Spleen (tissue), 11 donors: Measurements from ENCODE around the gene H2AZ2. TPM values are rescaled to one million over a fixed set of nuclear protein-coding genes. Genes with fewer than 3 reads are reported as not detected.
A peak's percentile ranks its signal among the peaks of the same experiment; 100 is the strongest.
"Not testable (repeated sequence)": the region's sequence is repeated elsewhere in the genome, so short reads cannot be mapped to it uniquely, and the experiment has no call there.

Experiments used
- DNase-seq: peaks from one replicate; pipeline ENCODE4 v3.0.0-alpha.2; 2020
- H3K27ac ChIP-seq, 8 donors: fragments of 200-600 bp; sonication (generic) in 7 of 8; 1 replicate in 4 of 8; 2 replicates in 4 of 8; pipeline versions ENCODE4 v1.5.0 to v1.8.0; 2016 to 2021; ENCODE audit warnings: inconsistent platforms in 4 of 8, mild to moderate bottlenecking in 4 of 8, moderate library complexity in 1 of 8
- H3K27me3 ChIP-seq, 7 donors: fragments of 200-600 bp; sonication (generic) in 6 of 7; replicated peaks in 1 of 7; 1 replicate in 4 of 7; 2 replicates in 3 of 7; pipeline versions ENCODE4 v1.5.0 to v1.8.0; 2016 to 2021; ENCODE audit warnings: inconsistent platforms in 3 of 7, mild to moderate bottlenecking in 1 of 7
- H3K36me3 ChIP-seq, 6 donors: fragments of 200-600 bp; sonication (generic) in 5 of 6; 1 replicate in 4 of 6; 2 replicates in 2 of 6; pipeline versions ENCODE4 v1.5.0 to v1.8.0; 2016 to 2021; ENCODE audit warnings: inconsistent platforms in 2 of 6
- H3K4me1 ChIP-seq, 6 donors: fragments of 200-600 bp; sonication (generic) in 5 of 6; 1 replicate in 3 of 6; 2 replicates in 3 of 6; pipeline versions ENCODE4 v1.5.0 to v1.8.0; 2016 to 2021; ENCODE audit warnings: inconsistent platforms in 3 of 6
- H3K4me3 ChIP-seq, 8 donors: fragments of 200-600 bp; sonication (generic) in 7 of 8; 1 replicate in 4 of 8; 2 replicates in 4 of 8; pipeline versions ENCODE4 v1.5.0 to v1.8.0; 2016 to 2021; ENCODE audit warnings: inconsistent platforms in 4 of 8, mild to moderate bottlenecking in 4 of 8, moderate library complexity in 2 of 8
- H3K9me3 ChIP-seq, 8 donors: fragments of 200-600 bp; sonication (generic) in 7 of 8; 1 replicate in 4 of 8; 2 replicates in 4 of 8; pipeline versions ENCODE4 v1.5.0 to v1.8.0; 2016 to 2021; ENCODE audit warnings: inconsistent platforms in 4 of 8
- POLR2A ChIP-seq, 3 donors: fragments of 450-650 bp; IDR thresholded peaks; one replicate each; pipeline ENCODE4 v1.5.1; 2017; ENCODE audit warnings: antibody characterized with exemption in 3 of 3, mild to moderate bottlenecking in 1 of 3
- POLR2AphosphoS5 ChIP-seq, 3 donors: sonication (generic); formaldehyde crosslinking; IDR thresholded peaks; one replicate each; pipeline ENCODE4 v1.5.1; 2017; ENCODE audit warnings: antibody characterized with exemption in 3 of 3
- WGBS, 5 donors: extraction: QIAGEN DNeasy Blood & Tissue Kit in 3 of 5; methylation state at CpG; one replicate each; pipeline versions ENCODE4 v1.1.5 to v1.1.7; 2013 to 2018; 5-methylcytosine and 5-hydroxymethylcytosine counted together
- intact Hi-C: fragments of 100-400 bp; cut with DNase I; formaldehyde crosslinking; loops from one replicate; pipeline ENCODE4 v1.15.0; 2023; ENCODE audit warnings: low total_unique reads
- polyA plus RNA-seq, 3 donors: library from polyadenylated mRNA; stranded (reverse); fragments of 200-250 nt; gene quantifications; one replicate each; pipeline ENCODE4 v1.2.1, GENCODE V29; 2013
- total RNA-seq, 7 donors: library from RNA; depleted of rRNA in 3 of 7; stranded (reverse); fragments of >200 nt in 3 of 7; fragmentation: NEBNext Ultra II Directional in 4 of 7; extraction: Animal tissue kit (Norgen Biotek cat#: 25700) in 4 of 7; gene quantifications; one replicate each; pipeline versions ENCODE4 v1.1.0 to v1.2.1, GENCODE V29; 2016 to 2021
- TF ChIP-seq, protein P1 (sequence below), 11 experiments: fragments of 200-600 bp in 7 of 11; fragments of 450-650 bp in 4 of 11; sonication (generic) in 4 of 11; IDR thresholded peaks in 8 of 11; conservative IDR thresholded peaks in 3 of 11; 1 replicate in 7 of 11; 2 replicates in 4 of 11; pipeline versions ENCODE4 v1.4.0 to v1.8.0; 2016 to 2021; ENCODE audit warnings: antibody characterized with exemption in 11 of 11, inconsistent platforms in 4 of 11, mild to moderate bottlenecking in 1 of 11
- donor health status: healthy with polysubstance abuse.
- donor health status: DM: no; HTN: no; CAD: no; lungs with moderate emphysema.
- donor health status: DM: no; HTN: no; CAD: no.
- donor health status: Bipolar disorder and iron deficiency.
- donor health status: healthy.
- donor health status: DM: no; HTN: no; CAD: no.
- donor health status: DM: yes; HTN: yes; CAD: no.

Gene H2AZ2
- total and polyA plus RNA-seq, 10 donors = 74.7 to 147 (median 113) TPM

DNA sequence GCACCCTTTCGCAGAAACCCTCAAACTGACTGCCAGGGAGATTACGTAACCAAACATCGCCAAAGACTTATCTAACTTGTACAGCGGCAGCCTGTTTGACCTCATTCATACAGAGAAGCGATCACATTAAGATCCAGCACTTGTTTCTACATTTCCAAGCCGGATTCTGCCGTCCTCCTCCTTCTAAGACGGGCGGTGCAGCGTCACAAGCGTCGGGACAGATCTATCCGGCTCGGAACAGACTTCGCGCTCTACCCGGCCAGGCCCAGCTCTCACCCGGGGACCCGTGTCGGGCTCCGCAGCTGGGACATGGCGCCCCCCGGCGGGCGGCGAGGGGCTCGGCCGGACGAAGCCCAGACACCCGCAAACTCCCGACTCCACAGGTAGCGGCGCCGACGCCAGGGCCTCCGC lies 373 bp downstream of the H2AZ2 start:
- intact Hi-C loops = loop anchor here (5.0 kb wide), 1 partner anchor 260 kb away; no protein-coding TSS in a partner anchor
- TF ChIP-seq POLR2AphosphoS5 (IDR thresholded peaks at IDR 0.05) (peak in 1 of 3 donors; percentile 43), POLR2A (IDR thresholded peaks at IDR 0.05) (no peak)
- TF ChIP-seq, protein P1, sequence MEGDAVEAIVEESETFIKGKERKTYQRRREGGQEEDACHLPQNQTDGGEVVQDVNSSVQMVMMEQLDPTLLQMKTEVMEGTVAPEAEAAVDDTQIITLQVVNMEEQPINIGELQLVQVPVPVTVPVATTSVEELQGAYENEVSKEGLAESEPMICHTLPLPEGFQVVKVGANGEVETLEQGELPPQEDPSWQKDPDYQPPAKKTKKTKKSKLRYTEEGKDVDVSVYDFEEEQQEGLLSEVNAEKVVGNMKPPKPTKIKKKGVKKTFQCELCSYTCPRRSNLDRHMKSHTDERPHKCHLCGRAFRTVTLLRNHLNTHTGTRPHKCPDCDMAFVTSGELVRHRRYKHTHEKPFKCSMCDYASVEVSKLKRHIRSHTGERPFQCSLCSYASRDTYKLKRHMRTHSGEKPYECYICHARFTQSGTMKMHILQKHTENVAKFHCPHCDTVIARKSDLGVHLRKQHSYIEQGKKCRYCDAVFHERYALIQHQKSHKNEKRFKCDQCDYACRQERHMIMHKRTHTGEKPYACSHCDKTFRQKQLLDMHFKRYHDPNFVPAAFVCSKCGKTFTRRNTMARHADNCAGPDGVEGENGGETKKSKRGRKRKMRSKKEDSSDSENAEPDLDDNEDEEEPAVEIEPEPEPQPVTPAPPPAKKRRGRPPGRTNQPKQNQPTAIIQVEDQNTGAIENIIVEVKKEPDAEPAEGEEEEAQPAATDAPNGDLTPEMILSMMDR (IDR thresholded peaks at IDR 0.05 in 8 of 11, conservative IDR thresholded peaks at IDR 0.05 in 3 of 11) = peak; percentile 65 to 98 (median 91)
- Histone ChIP-seq H3K4me1 (peaks cover 13 to 69% (median 50%) of the 10 kb centered on the region in 6 donors), H3K27me3 (no peaks in the 10 kb centered on the region), H3K4me3 (peak overlapping the region; percentile 43 to 83 (median 63)), H3K9me3 (no peaks in the 10 kb centered on the region), H3K27ac (peak overlapping the region; percentile 69 to 99 (median 98)), H3K36me3 (peaks cover 0 to 9% (median 0%) of the 10 kb centered on the region in 6 donors)
- peak; percentile 98 for DNase-seq
- 0% methylated on average over 15 to 36 of the region's 36 CpGs for WGBS, 5 donors

DNA sequence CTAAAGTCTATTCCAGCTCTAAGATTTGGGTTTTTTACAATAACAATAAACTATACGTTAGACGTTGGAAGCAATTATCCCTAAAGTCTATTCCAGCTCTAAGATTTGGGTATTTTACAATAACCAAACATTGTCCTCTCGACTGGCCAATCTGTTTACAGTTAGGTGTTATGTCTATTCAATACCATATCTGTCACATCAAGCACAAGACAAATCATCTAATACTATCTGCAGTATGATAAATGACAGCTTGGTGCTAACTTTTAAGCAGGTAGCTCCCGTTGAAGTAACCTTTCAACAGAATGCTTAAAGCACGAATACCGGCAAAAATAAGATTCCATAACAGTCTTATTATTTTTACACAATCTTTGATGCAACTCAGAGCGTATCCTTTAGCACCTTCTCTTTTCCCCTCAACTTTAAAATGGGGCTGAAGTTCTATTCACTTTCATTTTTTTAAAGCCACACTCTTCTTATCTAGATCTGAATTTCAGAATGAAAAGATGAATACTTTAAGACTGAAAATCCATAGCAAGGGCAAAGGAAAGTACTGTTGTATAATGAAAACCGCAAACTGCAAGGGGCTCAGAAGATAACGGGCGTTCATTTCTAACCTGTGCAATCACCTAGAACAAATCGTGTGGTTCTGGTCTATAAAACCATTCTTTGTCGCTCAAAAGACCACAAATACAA lies 925 bp downstream of the H2AZ2 start:
- Histone ChIP-seq H3K36me3 (peaks cover 0 to 13% (median 0%) of the 10 kb centered on the region in 6 donors), H3K27me3 (no peaks in the 10 kb centered on the region), H3K4me1 (peaks cover 18 to 75% (median 53%) of the 10 kb centered on the region in 6 donors), H3K27ac (peak overlapping the region; percentile 69 to 99 (median 98)), H3K4me3 (peak overlapping the region; percentile 43 to 83 (median 63)), H3K9me3 (no peaks in the 10 kb centered on the region)
- no peak for TF ChIP-seq POLR2A (IDR thresholded peaks at IDR 0.05)
- TF ChIP-seq, protein P1 (IDR thresholded peaks at IDR 0.05 in 8 of 11, conservative IDR thresholded peaks at IDR 0.05 in 3 of 11) = no peak
- no peak for TF ChIP-seq POLR2AphosphoS5 (IDR thresholded peaks at IDR 0.05)
- no peak for DNase-seq
- intact Hi-C loops = loop anchor here (5.0 kb wide), 1 partner anchor 260 kb away; no protein-coding TSS in a partner anchor
- 0 to 1% (median 1%) methylated on average over 12 of the region's 12 CpGs for WGBS, 5 donors

DNA sequence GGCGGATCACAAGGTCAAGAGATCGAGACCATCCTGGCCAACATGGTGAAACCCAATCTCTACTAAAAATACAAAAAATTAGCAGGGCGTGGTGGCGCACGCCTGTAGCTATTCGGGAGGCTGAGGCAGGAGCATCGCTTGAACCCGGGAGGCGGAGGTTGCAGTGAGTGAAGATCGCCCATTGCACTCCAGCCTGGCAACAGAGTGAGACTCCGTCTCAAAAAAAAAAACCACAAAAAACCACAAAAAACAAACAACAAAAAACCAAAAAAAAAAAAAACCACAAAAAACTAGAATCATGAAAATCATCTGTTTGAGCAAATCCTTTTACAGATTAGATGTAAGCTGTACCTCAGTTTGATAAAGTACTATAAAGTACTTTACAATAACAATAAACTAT lies 1.5 kb downstream of the H2AZ2 start:
- Histone ChIP-seq H3K27ac (peak overlapping the region; percentile 69 to 99 (median 98)), H3K36me3 (peaks cover 0 to 18% (median under 1%) of the 10 kb centered on the region in 6 donors), H3K4me3 (peak overlapping the region; percentile 43 to 83 (median 63)), H3K4me1 (peaks cover 24 to 80% (median 59%) of the 10 kb centered on the region in 6 donors)
- not testable (repeated sequence) for DNase-seq, H3K27me3 ChIP-seq, H3K9me3 ChIP-seq
- intact Hi-C loops = loop anchor here (5.0 kb wide), 1 partner anchor 259 kb away; no protein-coding TSS in a partner anchor
- 23 to 50% (median 25%) methylated on average over 11 of the region's 11 CpGs for WGBS, 5 donors

DNA sequence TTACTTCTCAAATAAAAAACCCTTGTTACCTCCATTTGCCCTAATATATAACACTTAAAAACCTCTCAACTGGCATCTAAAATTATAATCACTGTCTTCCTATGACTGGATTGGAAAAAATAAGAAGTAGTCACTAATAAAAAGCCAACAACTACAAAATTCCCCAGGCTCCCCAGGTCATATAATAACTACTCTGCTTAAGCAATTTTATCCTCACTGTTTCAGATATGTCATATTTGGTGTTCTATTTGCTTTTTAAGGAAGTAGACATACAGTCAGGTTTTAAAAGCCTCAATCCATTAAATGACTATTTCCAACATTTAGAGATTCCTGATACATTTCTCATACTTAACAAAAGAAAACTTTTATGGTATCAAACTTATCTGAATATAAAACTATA lies 2.4 kb downstream of the H2AZ2 start:
- H3K4me3 ChIP-seq = peak overlapping the region in 1 of 8 donors; percentile 82
- intact Hi-C loops = loop anchor here (5.0 kb wide), 1 partner anchor 258 kb away; no protein-coding TSS in a partner anchor
- H3K27me3 ChIP-seq = no peaks in the 10 kb centered on the region
- no peak for DNase-seq
- H3K27ac ChIP-seq = peak overlapping the region in 3 of 8 donors; percentile 20 to 99 (median 97)
- no peaks in the 10 kb centered on the region for H3K9me3 ChIP-seq
- H3K4me1 ChIP-seq = peaks cover 24 to 89% (median 63%) of the 10 kb centered on the region in 6 donors
- no peak for TF ChIP-seq POLR2A (IDR thresholded peaks at IDR 0.05)
- TF ChIP-seq, protein P1 (IDR thresholded peaks at IDR 0.05 in 8 of 11, conservative IDR thresholded peaks at IDR 0.05 in 3 of 11) = no peak
- TF ChIP-seq POLR2AphosphoS5 (IDR thresholded peaks at IDR 0.05) = no peak
- H3K36me3 ChIP-seq = peaks cover 0 to 28% (median 10%) of the 10 kb centered on the region in 6 donors

DNA sequence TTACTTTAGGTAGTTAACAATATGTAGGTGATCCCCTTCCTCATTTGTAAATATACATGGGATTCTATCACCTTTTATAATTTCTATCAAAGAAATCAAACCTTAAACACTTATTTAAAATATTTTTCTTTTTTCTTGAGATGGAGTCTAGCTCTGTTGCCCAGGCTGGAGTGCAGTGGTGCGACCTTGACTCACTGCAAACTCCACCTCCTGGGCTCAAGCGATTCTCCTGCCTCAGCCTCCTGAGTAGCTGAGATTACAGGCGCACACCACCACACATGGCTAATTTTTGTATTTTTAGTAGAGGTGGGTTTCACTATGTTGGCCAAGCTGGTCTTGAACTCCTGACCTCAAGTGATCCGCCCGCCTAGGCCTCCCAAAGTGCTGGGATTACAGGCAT lies 4.4 kb downstream of the H2AZ2 start:
- H3K9me3 ChIP-seq, DNase-seq, H3K4me3 ChIP-seq, H3K27ac ChIP-seq, intact Hi-C loops, H3K27me3 ChIP-seq: not testable (repeated sequence)
- Histone ChIP-seq H3K4me1 (peaks cover 19 to 70% (median 49%) of the 10 kb centered on the region in 6 donors), H3K36me3 (peaks cover 0 to 48% (median 27%) of the 10 kb centered on the region in 6 donors)
- WGBS, 5 donors = 92 to 96% (median 96%) methylated on average over 5 of the region's 5 CpGs

DNA sequence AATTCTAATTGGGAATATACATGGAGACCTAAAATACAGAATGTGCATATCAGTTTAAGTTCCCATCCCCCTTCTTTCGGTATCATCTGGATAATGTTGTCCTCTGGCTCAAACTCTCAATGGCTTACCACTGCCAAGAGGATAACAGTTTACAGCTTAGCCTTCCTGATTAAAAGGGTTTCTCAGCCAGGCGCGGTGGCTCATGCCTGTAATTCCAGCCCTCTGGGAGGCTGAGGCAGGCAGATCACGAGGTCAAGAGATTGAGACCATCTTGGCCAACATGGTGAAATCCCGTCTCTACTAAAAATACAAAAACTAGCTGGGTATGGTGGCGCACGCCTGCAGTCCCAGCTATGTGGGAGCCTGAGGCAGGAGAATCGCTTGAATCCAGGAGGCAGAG lies 5.2 kb downstream of the H2AZ2 start:
- H3K4me3 ChIP-seq, DNase-seq, H3K9me3 ChIP-seq, intact Hi-C loops, H3K27me3 ChIP-seq: not testable (repeated sequence)
- Histone ChIP-seq H3K4me1 (peaks cover 19 to 69% (median 49%) of the 10 kb centered on the region in 6 donors), H3K27ac (peak overlapping the region in 2 of 8 donors; percentile 57 to 58), H3K36me3 (peaks cover 0 to 56% (median 31%) of the 10 kb centered on the region in 6 donors)
- WGBS, 5 donors = 85 to 95% (median 94%) methylated on average over 8 of the region's 8 CpGs
